GM21737 (cell line): ENCODE data around the gene PROSER3.

Experiments used
- ATAC-seq: cut with Tn5 transposase; IDR thresholded peaks from one replicate; pipeline ENCODE4 v1.9.1; 2021; ENCODE audit warnings: mild to moderate bottlenecking, moderate library complexity; ENCODE audit not compliant: unreplicated experiment

Gene PROSER3

DNA sequence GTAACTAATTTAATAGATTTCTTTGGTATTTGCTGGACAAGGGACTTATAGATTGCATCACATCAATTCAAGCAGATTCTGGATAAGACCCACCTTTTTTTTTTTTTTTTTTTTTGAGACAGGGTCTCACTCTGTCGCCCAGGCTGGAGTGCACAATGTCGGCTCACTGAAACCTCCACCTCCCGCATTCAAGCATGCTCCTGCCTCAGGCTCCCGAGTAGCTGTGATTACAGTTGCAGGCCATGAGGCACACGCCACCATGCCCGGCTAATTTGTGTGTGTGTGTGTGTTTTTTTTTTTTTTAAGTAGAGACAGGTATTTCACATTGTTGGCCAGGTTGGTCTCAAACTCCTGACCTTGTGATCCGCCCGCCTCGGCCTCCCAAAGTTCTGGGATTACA is 58.9 kb downstream of the PROSER3 start:
- ATAC-seq, result no peak

DNA sequence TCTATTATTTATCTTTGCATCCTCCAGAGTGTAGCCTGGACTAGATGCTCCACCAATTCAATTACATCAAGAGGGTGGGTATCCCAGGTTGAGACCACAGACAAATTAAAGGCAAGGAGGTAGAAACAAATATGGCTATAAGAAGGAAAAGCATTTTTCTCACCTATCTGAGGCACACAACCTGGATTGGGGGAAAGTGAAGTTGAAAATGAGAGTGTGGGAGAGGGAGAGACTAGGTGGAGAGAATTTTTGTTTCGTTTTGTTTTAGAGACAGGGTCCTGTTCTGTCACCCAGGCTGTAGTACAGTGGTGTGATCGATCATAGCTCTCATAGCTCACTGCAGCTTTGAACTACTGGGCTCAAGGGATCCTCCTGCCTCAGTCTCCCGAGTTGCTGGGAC is 60.5 kb downstream of the PROSER3 start:
- no peak for ATAC-seq
